HAP-1 (cell line): ENCODE measurements around the gene OR13A1.
"Not testable (repeated sequence)": the region's sequence is repeated elsewhere in the genome, so short reads cannot be mapped to it uniquely, and the experiment has no call there.

ENCODE experiments used
- DNase-seq, 2 experiments: peaks; one replicate each; pipeline ENCODE4 v3.0.0-alpha.2; 2016 to 2020; ENCODE audit warnings: low spot score in 2 of 2
- H3K27me3 ChIP-seq: fragments of 250-450 bp; sonication (Bioruptor Pico); 2 replicates; pipeline ENCODE4 v1.5.1; 2020; ENCODE audit warnings: low read depth, mild to moderate bottlenecking, moderate library complexity
- H3K36me3 ChIP-seq: fragments of 250-450 bp; sonication (Bioruptor Pico); replicated peaks from 2 replicates; pipeline ENCODE4 v1.5.1; 2020; ENCODE audit warnings: mild to moderate bottlenecking
- H3K4me1 ChIP-seq: fragments of 250-450 bp; sonication (Bioruptor Pico); 2 replicates; pipeline ENCODE4 v1.5.1; 2020; ENCODE audit warnings: mild to moderate bottlenecking
- H3K4me3 ChIP-seq: fragments of 250-450 bp; sonication (Bioruptor Pico); 2 replicates; pipeline ENCODE4 v1.5.1; 2020; ENCODE audit warnings: mild to moderate bottlenecking, moderate library complexity
- H3K9me3 ChIP-seq: fragments of 250-450 bp; sonication (Bioruptor Pico); 2 replicates; pipeline ENCODE4 v1.5.1; 2020; ENCODE audit warnings: mild to moderate bottlenecking, moderate library complexity
- in situ Hi-C: fragments of 300-500 bp; cut with MboI; formaldehyde crosslinking; loops from 3 replicates; pipeline ENCODE4 v1.14.3; 2020; ENCODE audit warnings: low sequenced_read_pairs, inconsistent platforms, mixed read lengths

The OR13A1 gene

GRCh38 chr10:45265996-45266395, 49.4 kb downstream of the OR13A1 start:
- in situ Hi-C loops: no loop called here
- Histone ChIP-seq H3K27me3 (peaks cover 4% of the 10 kb centered on the region), H3K4me1 (no peaks in the 10 kb centered on the region), H3K36me3 (no peaks in the 10 kb centered on the region), H3K9me3 (no peaks in the 10 kb centered on the region), H3K4me3 (no peak overlapping the region)
- no peak for DNase-seq

- Histone ChIP-seq H3K4me1 (no peaks in the 10 kb centered on the region), H3K36me3 (no peaks in the 10 kb centered on the region), H3K27me3 (peaks cover 1% of the 10 kb centered on the region; the same call in 1 of the 2 replicates), H3K4me3 (no peak overlapping the region), H3K9me3 (no peaks in the 10 kb centered on the region)
- in situ Hi-C loops: no loop called here
- no peak for DNase-seq
These were observed 53.5 kb downstream of the OR13A1 start for GRCh38 chr10:45261946-45262345.

DNA sequence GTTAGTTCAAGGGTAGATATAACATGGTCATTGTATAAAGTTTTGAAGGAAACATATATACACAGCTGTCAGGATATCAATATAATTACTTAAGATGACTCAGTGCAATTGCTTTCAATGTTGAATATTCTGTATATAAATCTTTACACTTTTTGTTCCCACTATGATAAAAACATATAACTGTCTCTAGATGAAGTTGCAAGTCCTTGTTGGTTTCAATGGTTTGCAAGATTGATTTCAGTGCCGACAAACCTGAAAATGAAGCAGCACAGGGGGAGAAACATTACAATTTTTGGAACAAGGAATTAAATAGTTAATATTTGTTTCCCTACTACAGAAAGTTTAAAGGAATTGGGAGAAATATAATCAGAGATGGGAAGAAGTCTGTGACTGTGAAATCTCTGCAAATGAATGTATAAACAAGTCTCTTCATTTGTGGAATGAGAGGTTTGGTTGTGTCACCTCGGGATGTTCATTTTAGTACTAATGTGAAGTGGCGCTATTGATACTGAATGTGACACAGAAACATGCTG, 54.1 kb downstream of the OR13A1 start:
- Histone ChIP-seq H3K4me1 (no peaks in the 10 kb centered on the region), H3K36me3 (no peaks in the 10 kb centered on the region), H3K27me3 (no peaks in the 10 kb centered on the region), H3K9me3 (no peaks in the 10 kb centered on the region), H3K4me3 (no peak overlapping the region)
- DNase-seq: no peak
- in situ Hi-C loops: no loop called here

GRCh38 chr10:45260635-45261034, 54.8 kb downstream of the OR13A1 start:
- DNase-seq, in situ Hi-C loops, H3K27me3 ChIP-seq, H3K36me3 ChIP-seq, H3K4me1 ChIP-seq, H3K9me3 ChIP-seq, H3K4me3 ChIP-seq: not testable (repeated sequence)

DNA sequence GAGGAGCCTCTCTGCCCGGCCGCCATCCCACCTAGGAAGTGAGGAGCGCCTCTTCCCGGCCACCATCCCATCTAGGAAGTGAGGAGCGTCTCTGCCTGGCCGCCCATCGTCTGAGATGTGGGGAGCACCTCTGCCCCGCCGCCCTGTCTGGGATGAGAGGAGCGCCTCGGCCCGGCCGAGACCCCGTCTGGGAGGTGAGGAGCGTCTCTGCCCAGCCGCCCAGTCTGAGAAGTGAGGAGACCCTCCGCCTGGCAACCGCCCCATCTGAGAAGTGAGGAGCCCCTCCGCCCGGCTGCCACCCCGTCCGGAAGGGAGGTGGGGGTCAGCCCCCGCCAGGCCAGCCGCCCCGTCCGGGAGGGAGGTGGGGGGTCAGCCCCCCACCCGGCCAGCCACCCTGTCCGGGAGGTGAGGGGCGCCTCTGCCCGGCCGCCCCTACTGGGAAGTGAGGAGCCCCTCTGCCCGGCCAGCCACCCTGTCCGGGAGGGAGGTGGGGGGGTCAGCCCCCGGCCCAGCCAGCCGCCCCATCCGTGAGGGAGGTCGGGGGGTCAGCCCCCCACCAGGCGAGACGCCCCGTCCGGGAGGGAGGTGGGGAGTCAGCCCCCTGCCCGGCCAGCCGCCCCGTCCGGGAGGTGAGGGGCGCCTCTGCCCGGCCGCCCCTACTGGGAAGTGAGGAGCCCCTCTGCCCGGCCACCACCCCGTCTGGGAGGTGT, 55.5 kb downstream of the OR13A1 start:
- not testable (repeated sequence) for DNase-seq, H3K9me3 ChIP-seq, H3K27me3 ChIP-seq, H3K36me3 ChIP-seq, H3K4me3 ChIP-seq, H3K4me1 ChIP-seq
- in situ Hi-C loops: loop anchor here (10.0 kb wide), 1 partner anchor 205 kb away; no protein-coding TSS in a partner anchor

- Histone ChIP-seq H3K9me3 (no peaks in the 10 kb centered on the region), H3K4me3 (no peak overlapping the region), H3K27me3 (no peaks in the 10 kb centered on the region), H3K4me1 (no peaks in the 10 kb centered on the region), H3K36me3 (no peaks in the 10 kb centered on the region)
- no peak for DNase-seq
- in situ Hi-C loops: loop anchor here (10.0 kb wide), 1 partner anchor 207 kb away; no protein-coding TSS in a partner anchor
These were observed 57.8 kb downstream of the OR13A1 start for GRCh38 chr10:45257600-45257999.

DNA sequence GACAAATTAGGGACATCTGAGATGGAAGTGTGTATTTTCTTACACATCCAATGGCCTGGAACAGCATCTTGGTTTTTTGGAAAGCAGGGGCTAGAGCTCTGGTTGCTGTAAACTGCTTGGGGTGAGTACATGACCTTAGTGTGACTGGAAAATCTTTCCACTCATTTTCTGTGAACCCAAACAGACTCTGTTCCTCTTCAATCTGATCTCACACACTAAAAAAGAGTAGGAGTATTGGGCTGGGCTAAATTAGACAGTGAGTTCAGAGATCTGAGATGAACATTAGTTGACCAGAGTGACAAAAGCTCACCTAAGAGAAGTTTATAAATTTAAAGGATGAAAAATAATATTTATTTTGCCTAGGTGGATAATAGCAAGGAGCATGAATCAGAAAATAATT, 59.2 kb downstream of the OR13A1 start:
- Histone ChIP-seq H3K4me1 (no peaks in the 10 kb centered on the region), H3K36me3 (no peaks in the 10 kb centered on the region), H3K27me3 (no peaks in the 10 kb centered on the region), H3K9me3 (no peaks in the 10 kb centered on the region), H3K4me3 (no peak overlapping the region)
- DNase-seq: no peak
- in situ Hi-C loops: loop anchor here (10.0 kb wide), 1 partner anchor 209 kb away; no protein-coding TSS in a partner anchor

GRCh38 chr10:45255706-45256105, 59.7 kb downstream of the OR13A1 start:
- H3K9me3 ChIP-seq: no peaks in the 10 kb centered on the region
- in situ Hi-C loops: loop anchor here (10.0 kb wide), 1 partner anchor 209 kb away; no protein-coding TSS in a partner anchor
- H3K36me3 ChIP-seq: no peaks in the 10 kb centered on the region
- DNase-seq: no peak
- no peaks in the 10 kb centered on the region for H3K27me3 ChIP-seq
- no peaks in the 10 kb centered on the region for H3K4me1 ChIP-seq
- no peak overlapping the region for H3K4me3 ChIP-seq

- Histone ChIP-seq H3K4me3 (no peak overlapping the region), H3K27me3 (no peaks in the 10 kb centered on the region), H3K36me3 (no peaks in the 10 kb centered on the region), H3K4me1 (no peaks in the 10 kb centered on the region), H3K9me3 (no peaks in the 10 kb centered on the region)
- in situ Hi-C loops: loop anchor here (10.0 kb wide), 1 partner anchor 210 kb away; no protein-coding TSS in a partner anchor
- no peak for DNase-seq
These were observed 60.5 kb downstream of the OR13A1 start for GRCh38 chr10:45254892-45255291.

DNA sequence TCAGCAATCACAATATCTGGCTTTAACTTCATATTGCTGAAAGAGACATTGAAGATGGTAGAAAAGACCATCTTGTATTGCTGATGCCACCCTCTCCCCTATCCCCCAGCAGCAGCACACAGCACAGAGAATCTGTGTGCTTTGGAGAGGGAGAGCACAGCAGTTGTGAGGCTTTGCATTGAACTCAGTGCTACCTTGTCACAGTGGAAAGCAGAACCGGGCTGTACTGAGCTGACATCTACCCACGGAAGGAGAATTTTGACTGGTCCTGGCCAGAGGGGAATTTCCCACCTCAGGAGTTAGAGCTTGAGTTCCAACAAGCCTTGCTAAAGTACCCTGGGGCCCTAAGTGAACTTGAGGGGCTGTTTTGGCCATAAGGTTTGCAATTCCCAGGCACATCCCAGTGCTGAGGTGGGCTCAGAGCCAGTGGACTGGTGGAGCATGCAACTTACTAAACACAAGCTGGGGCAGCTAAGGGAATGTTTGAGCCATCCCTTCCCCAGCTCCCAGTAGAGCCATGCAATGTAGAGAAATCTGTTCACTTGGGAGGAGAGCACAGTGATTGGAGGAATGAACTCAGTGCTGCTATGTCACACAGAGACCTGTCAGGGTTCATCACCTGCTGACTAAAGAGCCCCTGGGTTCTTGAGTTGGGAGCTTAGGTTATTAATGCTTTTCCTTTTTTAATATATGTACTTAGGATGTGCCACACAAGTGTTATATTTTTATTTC, 62.1 kb downstream of the OR13A1 start:
- DNase-seq: no peak
- Histone ChIP-seq H3K9me3 (no peaks in the 10 kb centered on the region), H3K4me1 (no peaks in the 10 kb centered on the region), H3K36me3 (no peaks in the 10 kb centered on the region), H3K4me3 (no peak overlapping the region), H3K27me3 (no peaks in the 10 kb centered on the region)
- in situ Hi-C loops: loop anchor here (10.0 kb wide), 1 partner anchor 211 kb away; no protein-coding TSS in a partner anchor
